NT2/D1 (cell line): ENCODE measurements around the gene SULT1B1.

Experiments
- DNase-seq: peaks from one replicate; pipeline ENCODE4 v3.0.0-alpha.2; 2011; ENCODE audit warnings: low read depth, low spot score
- H3K27me3 ChIP-seq: 2 replicates; pipeline ENCODE4 v1.6.0; 2011; ENCODE audit warnings: mild to moderate bottlenecking; ENCODE audit not compliant: insufficient read length, insufficient read depth
- H3K36me3 ChIP-seq: 2 replicates; pipeline ENCODE4 v1.6.1; 2011; ENCODE audit warnings: mild to moderate bottlenecking, low read length, mixed read lengths; ENCODE audit not compliant: insufficient read depth, insufficient read length
- H3K4me1 ChIP-seq: 2 replicates; pipeline ENCODE4 v1.5.1; 2011; ENCODE audit not compliant: insufficient read depth, insufficient read length
- H3K4me3 ChIP-seq: 2 replicates; pipeline ENCODE4 v1.5.1; 2011; ENCODE audit warnings: low read depth; ENCODE audit not compliant: insufficient read length
- H3K9ac ChIP-seq: 2 replicates; pipeline ENCODE4 v1.6.0; 2011; ENCODE audit warnings: low read depth; ENCODE audit not compliant: insufficient read length
- H3K9me3 ChIP-seq: 2 replicates; pipeline ENCODE4 v1.5.1; 2011; ENCODE audit warnings: mild to moderate bottlenecking, low read length; ENCODE audit not compliant: insufficient read depth
- SUZ12 ChIP-seq: IDR thresholded peaks from 2 replicates; pipeline ENCODE4 v1.6.1; 2011; ENCODE audit not compliant: insufficient read length, insufficient read depth; ENCODE audit errors: extremely low read depth
- YY1 ChIP-seq: IDR thresholded peaks from 2 replicates; pipeline ENCODE4 v1.6.1; 2011; ENCODE audit not compliant: insufficient read length, insufficient read depth
- ZNF274 ChIP-seq: IDR thresholded peaks from 2 replicates; pipeline ENCODE4 v1.6.1; 2011; ENCODE audit warnings: mild to moderate bottlenecking, low read depth, low read length

SULT1B1 gene

DNA sequence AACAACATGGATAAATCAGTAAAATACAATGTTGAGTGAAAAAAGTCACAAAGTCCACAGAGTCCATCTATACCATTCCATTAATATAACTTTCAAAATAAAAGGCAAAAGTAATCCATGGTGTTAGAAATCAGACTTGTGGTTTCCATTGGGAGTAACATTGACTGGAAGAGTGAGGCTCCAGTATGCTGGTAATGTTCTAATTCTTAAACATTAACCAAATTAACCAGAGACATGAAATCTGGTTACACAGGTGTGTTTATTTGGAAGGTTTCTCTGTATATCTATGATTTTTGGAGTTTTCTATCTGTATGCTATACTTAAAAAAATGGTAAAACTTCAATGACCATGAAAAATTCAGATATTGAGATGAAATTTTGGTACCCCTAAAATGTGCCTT is 42.6 kb downstream of the SULT1B1 start:
- Histone ChIP-seq H3K36me3 (no peaks in the 10 kb centered on the region), H3K4me3 (no peak overlapping the region), H3K9me3 (no peaks in the 10 kb centered on the region), H3K4me1 (no peaks in the 10 kb centered on the region), H3K27me3 (no peaks in the 10 kb centered on the region), H3K9ac (no peak overlapping the region)
- DNase-seq: no peak
- TF ChIP-seq YY1 (no peak), ZNF274 (no peak), SUZ12 (no peak)

DNA sequence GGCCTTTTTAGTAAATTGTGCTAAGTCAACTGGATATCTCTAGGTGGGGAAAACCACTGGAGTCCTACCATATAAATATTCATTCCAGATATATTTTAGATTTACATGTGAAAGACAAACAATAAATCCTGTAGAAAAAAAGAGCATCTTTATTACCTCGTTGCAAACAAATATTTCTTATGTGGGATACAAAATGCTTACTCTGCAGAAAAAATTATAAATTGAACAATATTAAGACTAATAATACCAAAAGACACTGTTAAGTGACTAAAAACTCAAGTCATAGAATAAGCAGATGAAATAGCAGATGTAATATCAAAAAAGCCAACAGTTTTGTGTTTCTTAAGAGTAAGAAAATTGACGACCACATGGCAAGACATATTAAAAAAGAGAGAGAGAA is 43.8 kb downstream of the SULT1B1 start:
- Histone ChIP-seq H3K4me1 (no peaks in the 10 kb centered on the region), H3K9me3 (no peaks in the 10 kb centered on the region), H3K36me3 (no peaks in the 10 kb centered on the region), H3K9ac (no peak overlapping the region), H3K27me3 (no peaks in the 10 kb centered on the region), H3K4me3 (no peak overlapping the region)
- no peak for TF ChIP-seq SUZ12
- TF ChIP-seq YY1: no peak
- TF ChIP-seq ZNF274: no peak
- no peak for DNase-seq

DNA sequence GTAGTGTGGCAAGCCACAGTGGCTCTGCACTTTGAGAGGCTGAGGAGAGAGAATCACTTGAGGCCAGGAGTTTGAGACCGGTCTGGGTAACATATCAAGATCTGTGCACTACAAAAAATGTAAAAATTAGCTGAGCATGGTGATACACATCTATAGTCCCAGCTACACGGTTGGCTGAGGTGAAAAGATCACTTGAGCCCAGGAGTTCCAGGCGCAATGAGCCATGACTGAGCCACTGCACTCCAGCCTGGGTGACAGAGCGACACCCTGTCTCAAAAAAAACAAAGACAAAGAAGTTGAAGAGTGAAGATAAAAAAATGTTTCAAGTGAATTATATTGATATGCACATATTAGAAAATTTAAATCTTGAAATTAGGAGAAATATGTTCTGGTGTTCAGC is 46.3 kb downstream of the SULT1B1 start:
- Histone ChIP-seq H3K9ac (no peak overlapping the region), H3K36me3 (no peaks in the 10 kb centered on the region), H3K9me3 (peaks cover 4% of the 10 kb centered on the region; the same call in 1 of the 2 replicates), H3K27me3 (no peaks in the 10 kb centered on the region), H3K4me1 (no peaks in the 10 kb centered on the region), H3K4me3 (no peak overlapping the region)
- no peak for TF ChIP-seq ZNF274
- TF ChIP-seq SUZ12: no peak
- no peak for TF ChIP-seq YY1
- no peak for DNase-seq

DNA sequence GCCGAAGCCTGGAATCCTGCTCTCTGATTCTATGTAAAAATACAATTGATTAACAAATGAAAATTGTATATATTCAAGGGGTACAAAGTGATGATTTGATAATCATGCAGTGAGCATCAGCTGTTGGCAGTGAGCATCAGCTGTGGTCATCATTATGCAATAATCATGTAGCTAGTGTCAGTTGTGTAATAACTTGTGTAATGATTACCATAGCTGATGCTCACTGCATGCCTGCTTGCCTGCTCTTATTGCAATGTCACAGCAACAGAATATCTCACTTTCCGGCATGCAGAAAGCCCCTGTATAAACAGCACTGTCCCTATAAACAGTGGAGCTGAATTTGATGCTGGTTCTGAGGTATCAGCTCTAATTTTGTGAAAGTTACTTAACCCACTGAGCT is 46.8 kb downstream of the SULT1B1 start:
- Histone ChIP-seq H3K27me3 (no peaks in the 10 kb centered on the region), H3K9me3 (peaks cover 4% of the 10 kb centered on the region; the same call in 1 of the 2 replicates), H3K4me1 (no peaks in the 10 kb centered on the region), H3K9ac (no peak overlapping the region), H3K36me3 (no peaks in the 10 kb centered on the region), H3K4me3 (no peak overlapping the region)
- no peak for DNase-seq
- no peak for TF ChIP-seq SUZ12
- no peak for TF ChIP-seq ZNF274
- no peak for TF ChIP-seq YY1

DNA sequence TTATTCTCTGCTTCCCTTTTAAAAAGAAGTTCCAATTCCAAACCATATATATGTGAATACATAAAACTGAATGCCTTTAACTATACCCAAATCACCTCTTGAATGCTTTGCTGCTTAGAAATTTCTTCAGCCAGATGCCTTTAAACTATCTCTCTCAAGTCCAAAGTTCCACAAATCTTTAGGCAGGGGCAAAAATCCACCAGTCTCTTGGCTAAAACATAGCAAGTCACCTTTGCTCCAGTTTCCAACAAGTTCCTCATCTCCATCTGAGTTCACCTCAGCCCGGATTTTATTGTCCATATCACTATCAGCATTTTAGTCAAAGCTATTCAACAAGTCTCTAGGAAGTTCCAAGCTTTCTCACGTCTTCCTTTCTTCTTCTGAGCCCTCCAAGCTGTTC is 49.8 kb downstream of the SULT1B1 start:
- Histone ChIP-seq H3K36me3 (no peaks in the 10 kb centered on the region), H3K4me1 (no peaks in the 10 kb centered on the region), H3K9me3 (peaks cover 4% of the 10 kb centered on the region; the same call in 1 of the 2 replicates), H3K27me3 (no peaks in the 10 kb centered on the region), H3K4me3 (no peak overlapping the region), H3K9ac (no peak overlapping the region)
- no peak for DNase-seq
- no peak for TF ChIP-seq SUZ12
- no peak for TF ChIP-seq YY1
- no peak for TF ChIP-seq ZNF274

DNA sequence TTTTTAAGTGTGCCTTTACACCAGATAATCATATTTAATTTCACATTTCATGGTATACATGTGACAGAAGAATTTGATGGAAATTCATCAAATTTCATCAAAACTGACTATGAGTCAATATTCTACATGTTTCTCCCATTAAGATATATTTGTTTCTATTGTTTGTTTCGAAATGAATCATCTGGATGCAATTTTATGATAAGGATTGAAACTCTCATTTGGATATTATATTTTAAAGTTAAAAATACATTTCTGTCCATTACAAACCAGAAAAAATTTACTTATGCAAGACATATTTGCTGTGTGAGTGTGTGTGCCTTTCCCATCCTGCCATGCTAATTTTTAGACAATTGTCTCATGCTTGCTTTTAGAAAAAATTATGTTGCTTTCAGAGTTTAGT is 52.2 kb downstream of the SULT1B1 start:
- peaks cover 4% of the 10 kb centered on the region; the same call in 1 of the 2 replicates for H3K9me3 ChIP-seq
- no peak overlapping the region for H3K4me3 ChIP-seq
- no peak for TF ChIP-seq ZNF274
- no peak for TF ChIP-seq YY1
- TF ChIP-seq SUZ12: no peak
- H3K4me1 ChIP-seq: no peaks in the 10 kb centered on the region
- H3K9ac ChIP-seq: no peak overlapping the region
- no peak for DNase-seq
- H3K27me3 ChIP-seq: no peaks in the 10 kb centered on the region
- no peaks in the 10 kb centered on the region for H3K36me3 ChIP-seq

DNA sequence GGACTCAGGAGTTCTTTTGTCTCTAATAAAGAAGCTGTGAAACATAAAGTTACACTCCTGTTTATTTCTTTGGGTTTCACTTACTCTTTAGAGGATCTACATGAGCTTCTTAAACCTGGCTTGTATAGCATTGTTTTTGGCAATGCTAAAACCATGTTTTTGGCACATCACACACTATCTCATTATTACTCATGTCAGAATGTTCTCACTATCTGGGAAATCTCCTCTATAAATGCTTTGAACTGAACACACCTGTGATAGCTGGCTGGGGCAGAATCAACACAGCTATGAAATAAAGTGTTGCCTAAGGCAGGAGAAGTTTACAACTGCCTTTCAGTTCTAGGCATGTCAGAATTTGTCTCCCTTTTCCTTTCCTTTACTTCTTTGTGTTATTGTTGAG is 52.6 kb downstream of the SULT1B1 start:
- Histone ChIP-seq H3K4me1 (no peaks in the 10 kb centered on the region), H3K9me3 (peaks cover 4% of the 10 kb centered on the region; the same call in 1 of the 2 replicates), H3K9ac (no peak overlapping the region), H3K4me3 (no peak overlapping the region), H3K36me3 (no peaks in the 10 kb centered on the region), H3K27me3 (no peaks in the 10 kb centered on the region)
- TF ChIP-seq SUZ12 (no peak), ZNF274 (no peak), YY1 (no peak)
- no peak for DNase-seq

DNA sequence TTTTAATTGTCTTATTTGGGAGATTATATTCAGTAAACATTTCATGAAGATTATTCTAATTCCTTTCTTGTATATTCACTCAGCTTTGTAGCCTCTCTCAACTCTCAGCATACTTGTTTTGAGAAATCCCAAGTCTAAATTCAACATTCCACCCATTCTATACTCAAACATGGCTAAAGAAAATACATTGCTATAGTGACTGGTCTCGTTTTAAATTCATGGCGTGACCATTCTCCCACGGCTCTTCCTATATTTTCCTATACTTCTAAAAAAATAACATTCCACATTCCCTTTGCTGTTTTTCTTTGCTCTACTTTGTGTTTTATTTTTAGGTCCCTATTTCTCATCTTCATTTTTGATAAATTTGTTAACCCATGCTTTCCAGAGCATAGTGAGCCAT is 58.2 kb downstream of the SULT1B1 start:
- no peaks in the 10 kb centered on the region for H3K9me3 ChIP-seq

More for the DNA sequence above, 58.2 kb downstream of the SULT1B1 start:
- H3K4me3 ChIP-seq: no peak overlapping the region
- DNase-seq: no peak
- no peak overlapping the region for H3K9ac ChIP-seq
- H3K4me1 ChIP-seq: no peaks in the 10 kb centered on the region
- TF ChIP-seq SUZ12: no peak
- no peak for TF ChIP-seq YY1
- TF ChIP-seq ZNF274: no peak
- no peaks in the 10 kb centered on the region for H3K27me3 ChIP-seq
- no peaks in the 10 kb centered on the region for H3K36me3 ChIP-seq
